Lung (tissue), 12 donors: Measurements from ENCODE around the gene GATA2. TPM values are rescaled to one million over a fixed set of nuclear protein-coding genes. Genes with fewer than 3 reads are reported as not detected.

Source experiments
- ATAC-seq: fragments of 200-7000 bp; cut with Tn5 transposase; one replicate; pipeline ENCODE4 v1.9.1; 2020; ENCODE audit warnings: moderate number of reproducible peaks; ENCODE audit not compliant: insufficient read depth, low FRiP score
- DNase-seq, 3 donors: peaks; one replicate each; pipeline ENCODE4 v3.0.0-alpha.2; 2013 to 2017
- H3K27ac ChIP-seq, 2 donors: one replicate each; pipeline ENCODE4 v1.5.1; 2013; ENCODE audit warnings: mild to moderate bottlenecking in 2 of 2, moderate library complexity in 2 of 2, control low read depth in 1 of 2, inconsistent platforms in 1 of 2, low read depth in 1 of 2, low read length in 1 of 2
- H3K27me3 ChIP-seq, 3 donors: one replicate each; pipeline ENCODE4 v1.5.1; 2013; ENCODE audit warnings: low read length in 2 of 3; ENCODE audit not compliant: control insufficient read depth in 3 of 3, insufficient read depth in 3 of 3
- H3K36me3 ChIP-seq, 4 donors: one replicate each; pipeline ENCODE4 v1.5.1; 2013; ENCODE audit warnings: low read length in 4 of 4, mild to moderate bottlenecking in 1 of 4, moderate library complexity in 1 of 4; ENCODE audit not compliant: control insufficient read depth in 4 of 4, insufficient read depth in 4 of 4
- H3K4me1 ChIP-seq, 5 donors: one replicate each; pipeline ENCODE4 v1.5.1; 2013; ENCODE audit warnings: low read length in 5 of 5, mild to moderate bottlenecking in 2 of 5, moderate library complexity in 1 of 5; ENCODE audit not compliant: control insufficient read depth in 5 of 5, insufficient read depth in 5 of 5
- H3K4me3 ChIP-seq: one replicate; pipeline ENCODE4 v1.5.1; 2013; ENCODE audit warnings: mild to moderate bottlenecking, control low read depth, moderate library complexity
- H3K9ac ChIP-seq, 2 donors: one replicate each; pipeline ENCODE4 v1.5.1; 2013; ENCODE audit warnings: low read length in 2 of 2, control low read depth in 1 of 2; ENCODE audit not compliant: insufficient read depth in 1 of 2
- H3K9me3 ChIP-seq, 4 donors: one replicate each; pipeline ENCODE4 v1.5.1; 2013; ENCODE audit warnings: low read length in 3 of 4, mild to moderate bottlenecking in 1 of 4, moderate library complexity in 1 of 4; ENCODE audit not compliant: control insufficient read depth in 4 of 4, insufficient read depth in 3 of 4
- WGBS, 2 donors: extraction: QIAGEN DNeasy Blood & Tissue Kit; methylation state at CpG; one replicate each; pipeline ENCODE4 v1.1.7; 2013; 5-methylcytosine and 5-hydroxymethylcytosine counted together
- polyA plus RNA-seq, 2 donors: library from polyadenylated mRNA; stranded (reverse); fragments of 200-250 nt; gene quantifications; one replicate each; pipeline ENCODE4 v1.2.1, GENCODE V29; 2013
- total RNA-seq, 2 donors: library from RNA; depleted of rRNA in 1 of 2; stranded (reverse); fragments of >200 nt in 1 of 2; gene quantifications; one replicate each; pipeline ENCODE4 v1.2.1, GENCODE V29; 2014 to 2021
- TF ChIP-seq, protein P1 (sequence below): IDR thresholded peaks from 2 replicates; pipeline ENCODE4 v1.5.1; 2012; ENCODE audit warnings: mild to moderate bottlenecking; ENCODE audit errors: control extremely low read depth, extremely low read depth
- donor health status: control.
- donor health status: control.
- donor health status: Bipolar disorder and iron deficiency.
- donor health status: healthy.
- donor health status: DM: yes; HTN: yes; CAD: no.

GATA2 gene
- total and polyA plus RNA-seq, 4 donors: 9.6 to 37.0 (median 28.7) TPM

DNA sequence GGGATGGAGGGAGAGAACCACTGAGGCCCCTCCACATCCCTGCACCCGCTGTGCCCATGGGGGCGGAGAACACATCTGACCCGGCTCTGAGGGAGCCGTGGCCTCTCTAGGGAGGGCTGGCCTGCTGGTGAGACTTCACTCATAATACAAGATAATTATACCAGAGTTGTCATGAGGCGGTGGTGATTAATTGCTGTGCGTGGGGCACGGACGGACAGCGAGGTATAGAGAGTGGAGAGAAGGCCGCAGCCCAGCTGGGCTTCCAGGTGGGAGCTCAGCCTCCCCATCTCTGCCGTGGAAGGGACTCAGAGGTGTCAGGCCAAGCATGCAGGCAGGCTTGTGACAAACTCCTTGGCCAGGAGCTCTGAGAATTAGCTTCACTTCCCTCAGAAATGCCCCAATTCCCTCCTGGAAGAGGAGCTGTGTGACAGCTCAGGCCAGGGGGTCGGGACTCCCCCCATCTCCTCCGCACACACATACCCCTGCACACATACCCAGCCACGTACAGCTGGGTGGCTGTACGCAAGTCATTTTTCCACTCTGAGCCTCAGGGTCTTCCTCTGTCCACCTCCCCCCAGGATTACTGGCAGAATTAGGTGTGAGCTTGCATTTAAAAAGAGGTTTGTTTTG is 6.0 kb upstream of the GATA2 start:
- Histone ChIP-seq H3K9ac (no peak overlapping the region), H3K27ac (no peak overlapping the region), H3K36me3 (no peaks in the 10 kb centered on the region), H3K9me3 (peaks cover 0 to 9% (median 0%) of the 10 kb centered on the region in 4 donors), H3K4me1 (peaks cover 0 to 18% (median 12%) of the 10 kb centered on the region in 5 donors), H3K4me3 (no peak overlapping the region), H3K27me3 (peaks cover 0 to 59% (median 55%) of the 10 kb centered on the region in 3 donors)
- TF ChIP-seq, protein P1, sequence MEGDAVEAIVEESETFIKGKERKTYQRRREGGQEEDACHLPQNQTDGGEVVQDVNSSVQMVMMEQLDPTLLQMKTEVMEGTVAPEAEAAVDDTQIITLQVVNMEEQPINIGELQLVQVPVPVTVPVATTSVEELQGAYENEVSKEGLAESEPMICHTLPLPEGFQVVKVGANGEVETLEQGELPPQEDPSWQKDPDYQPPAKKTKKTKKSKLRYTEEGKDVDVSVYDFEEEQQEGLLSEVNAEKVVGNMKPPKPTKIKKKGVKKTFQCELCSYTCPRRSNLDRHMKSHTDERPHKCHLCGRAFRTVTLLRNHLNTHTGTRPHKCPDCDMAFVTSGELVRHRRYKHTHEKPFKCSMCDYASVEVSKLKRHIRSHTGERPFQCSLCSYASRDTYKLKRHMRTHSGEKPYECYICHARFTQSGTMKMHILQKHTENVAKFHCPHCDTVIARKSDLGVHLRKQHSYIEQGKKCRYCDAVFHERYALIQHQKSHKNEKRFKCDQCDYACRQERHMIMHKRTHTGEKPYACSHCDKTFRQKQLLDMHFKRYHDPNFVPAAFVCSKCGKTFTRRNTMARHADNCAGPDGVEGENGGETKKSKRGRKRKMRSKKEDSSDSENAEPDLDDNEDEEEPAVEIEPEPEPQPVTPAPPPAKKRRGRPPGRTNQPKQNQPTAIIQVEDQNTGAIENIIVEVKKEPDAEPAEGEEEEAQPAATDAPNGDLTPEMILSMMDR: no peak
- ATAC-seq: no peak
- 81 to 83% methylated on average over 15 of the region's 15 CpGs for WGBS, 2 donors
- DNase-seq: no peak

DNA sequence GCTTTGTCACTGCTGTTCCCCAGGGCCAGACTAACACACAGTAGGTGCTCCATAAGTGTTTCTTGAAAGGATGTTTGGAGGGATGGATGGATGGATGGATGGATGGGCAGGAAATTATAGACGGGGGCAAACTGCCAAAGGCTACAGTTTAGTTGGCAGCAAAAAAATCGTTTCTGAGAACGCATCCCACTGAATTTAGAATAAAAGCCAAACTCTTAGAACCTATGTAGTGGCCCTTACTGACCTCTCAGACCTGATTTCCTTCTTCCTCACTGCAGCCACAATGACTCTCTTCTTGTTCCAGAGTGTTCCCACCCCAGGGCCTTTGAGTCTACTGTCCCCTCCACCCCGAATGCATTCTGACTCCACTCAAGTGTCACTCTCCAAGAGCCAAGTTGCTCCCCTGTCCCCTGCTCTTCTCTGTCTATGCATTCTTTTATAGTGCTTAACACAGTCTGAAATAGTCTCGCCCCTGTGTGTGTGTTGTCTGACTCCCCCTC is 5.2 kb upstream of the GATA2 start:
- DNase-seq (no peak), ATAC-seq (no peak)
- Histone ChIP-seq H3K9me3 (peaks cover 0 to 9% (median 0%) of the 10 kb centered on the region in 4 donors), H3K36me3 (no peaks in the 10 kb centered on the region), H3K4me3 (no peak overlapping the region), H3K27ac (no peak overlapping the region), H3K9ac (no peak overlapping the region), H3K27me3 (peaks cover 0 to 66% (median 64%) of the 10 kb centered on the region in 3 donors), H3K4me1 (peaks cover 0 to 17% (median 12%) of the 10 kb centered on the region in 5 donors)
- 28 to 29% methylated on average over 5 of the region's 5 CpGs for WGBS, 2 donors
- TF ChIP-seq, protein P1: no peak

DNA sequence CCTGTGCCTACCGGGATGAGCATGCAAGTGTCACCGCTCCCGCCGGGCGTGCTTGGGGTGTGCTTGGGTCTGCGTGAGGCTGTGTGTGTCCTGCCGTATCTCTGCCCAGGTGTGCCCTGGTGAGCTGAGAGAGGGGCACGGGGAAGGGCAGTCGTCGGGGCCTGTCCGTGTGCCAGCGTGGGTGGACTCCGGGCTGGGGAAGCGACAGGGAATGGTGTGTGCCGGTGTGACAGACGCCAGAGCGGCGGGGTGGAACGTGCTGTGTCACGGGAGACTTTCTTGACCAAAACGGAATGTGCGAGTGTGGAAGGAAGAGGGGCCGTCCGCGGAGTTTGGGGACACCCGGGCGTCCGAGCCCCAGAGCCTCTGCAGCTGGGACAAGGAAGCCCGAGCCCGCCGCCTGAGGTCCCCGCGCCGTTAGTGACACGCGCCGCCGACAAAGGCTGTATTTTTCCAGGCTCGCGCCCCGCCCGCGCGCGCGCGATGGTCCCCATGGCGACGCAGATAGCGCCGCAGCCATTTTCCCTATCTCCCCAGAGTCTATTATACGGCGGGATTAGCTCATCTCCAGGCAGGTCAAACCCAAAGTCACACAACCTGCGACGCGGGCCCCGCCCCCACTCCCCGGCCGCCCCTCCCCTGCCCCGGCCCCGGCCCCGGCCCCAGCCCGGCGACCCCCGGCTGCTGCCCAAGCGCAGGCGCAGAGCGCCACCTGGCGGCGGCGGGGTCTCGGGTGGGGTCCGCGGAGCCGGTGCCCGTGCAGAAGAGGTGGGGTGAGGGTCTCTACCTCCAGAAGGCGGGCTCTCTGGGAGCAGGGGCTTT is 4.5 kb upstream of the GATA2 start:
- ATAC-seq (peak; percentile 67), DNase-seq (peak; percentile 62 to 81 (median 75))
- Histone ChIP-seq H3K9ac (peak overlapping the region in 1 of 2 donors; percentile 9), H3K27me3 (peaks cover 0 to 68% (median 64%) of the 10 kb centered on the region in 3 donors), H3K27ac (peak overlapping the region in 1 of 2 donors; percentile 74), H3K36me3 (no peaks in the 10 kb centered on the region), H3K4me1 (peaks cover 0 to 17% (median 12%) of the 10 kb centered on the region in 5 donors), H3K4me3 (no peak overlapping the region), H3K9me3 (peaks cover 0 to 6% (median 0%) of the 10 kb centered on the region in 4 donors)
- TF ChIP-seq, protein P1: peak; percentile 20
- WGBS, 2 donors: 5 to 9% methylated on average over 66 to 77 of the region's 77 CpGs
